Lung microvascular endothelial cell (primary cell): ENCODE measurements around the gene PSMB7. TPM values are rescaled to one million over a fixed set of nuclear protein-coding genes. Genes with fewer than 3 reads are reported as not detected.

Experiments
- DNase-seq, 2 donors: peaks; one replicate each; pipeline versions ENCODE4 v3.0.0 to v3.0.0-alpha.2; 2010; ENCODE audit warnings: low read depth in 2 of 2
- total RNA-seq: library from RNA; depleted of rRNA; stranded (reverse); fragments of >200 nt; gene quantifications from 2 replicates; pipeline ENCODE4 v1.2.1, GENCODE V29; 2014

The PSMB7 gene
- total RNA-seq, 1 donor from 2014 or later: 159 TPM

DNA sequence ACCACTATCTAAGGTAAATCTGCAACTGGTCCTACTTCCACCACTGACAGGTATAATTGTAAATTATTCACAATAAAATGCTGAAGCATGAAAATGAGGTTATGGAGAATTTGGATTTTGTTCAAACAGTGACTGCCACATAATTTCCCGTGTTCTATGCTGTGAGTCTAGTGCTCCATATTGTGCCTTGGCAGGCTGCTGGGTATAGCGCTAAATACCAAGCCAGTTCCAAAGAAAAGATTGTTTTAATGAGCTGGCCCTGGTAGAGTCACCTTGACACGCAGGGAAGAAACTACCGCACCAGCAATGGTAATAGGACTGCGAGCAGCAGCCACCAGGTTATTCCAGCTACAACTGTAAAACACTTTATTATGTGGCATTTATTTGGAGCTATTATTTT, 30.4 kb downstream of the PSMB7 start:
- no peak for DNase-seq

DNA sequence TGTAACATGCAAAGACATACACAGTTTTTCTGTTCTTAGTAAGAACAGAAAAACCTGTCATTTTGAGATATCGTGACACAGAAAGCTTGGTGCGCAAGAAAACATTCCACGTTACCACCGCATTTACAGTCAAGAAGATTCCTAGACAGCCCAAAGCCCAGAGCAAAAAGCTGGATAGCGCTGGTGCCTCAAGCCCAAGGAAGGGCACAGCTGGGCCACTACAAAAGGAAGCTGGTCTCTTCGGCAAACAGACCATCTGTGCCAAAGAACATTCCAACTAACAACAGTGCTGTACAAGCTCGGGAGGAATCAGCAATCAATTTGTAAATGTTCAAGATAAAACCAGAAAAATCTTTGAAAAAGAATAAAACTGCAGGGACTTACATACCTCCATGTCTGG, 31.0 kb downstream of the PSMB7 start:
- no peak for DNase-seq

DNA sequence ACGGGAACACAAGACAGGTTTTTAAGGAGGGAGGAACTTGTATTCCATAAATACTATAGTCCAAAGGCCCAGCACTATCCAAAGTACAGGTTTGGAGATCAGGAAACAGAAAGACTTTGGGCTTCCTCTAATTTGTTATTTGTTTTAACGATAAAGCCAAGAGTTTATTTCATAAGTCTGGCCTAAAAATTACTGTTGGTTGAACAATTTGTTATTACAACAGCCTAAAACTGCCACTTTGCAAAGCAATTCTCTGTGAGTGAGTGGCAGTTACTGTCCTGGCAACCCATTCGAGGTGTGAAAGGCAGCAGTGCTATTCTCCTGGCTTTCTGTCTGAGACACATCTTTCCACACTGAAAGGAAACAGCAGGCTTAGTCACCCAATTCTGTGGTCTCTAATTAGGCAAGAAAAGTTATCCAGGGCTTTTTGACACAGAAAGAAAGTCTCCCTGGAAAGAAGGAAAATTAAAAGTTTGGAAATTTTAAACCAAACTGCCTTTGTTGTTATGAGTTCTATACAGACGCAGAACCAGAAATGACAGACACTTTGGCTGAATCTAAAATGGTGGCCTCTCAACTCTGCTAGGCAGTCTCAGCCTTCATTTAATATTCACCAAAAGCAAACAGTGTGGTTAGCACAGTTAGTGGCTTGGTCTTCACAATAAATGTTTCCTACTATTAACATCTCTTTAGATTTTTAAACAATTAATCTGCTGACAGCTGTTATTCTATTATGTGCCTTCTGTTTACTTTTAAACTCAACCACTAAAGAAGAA, 33.9 kb downstream of the PSMB7 start:
- DNase-seq: peak; percentile 66

DNA sequence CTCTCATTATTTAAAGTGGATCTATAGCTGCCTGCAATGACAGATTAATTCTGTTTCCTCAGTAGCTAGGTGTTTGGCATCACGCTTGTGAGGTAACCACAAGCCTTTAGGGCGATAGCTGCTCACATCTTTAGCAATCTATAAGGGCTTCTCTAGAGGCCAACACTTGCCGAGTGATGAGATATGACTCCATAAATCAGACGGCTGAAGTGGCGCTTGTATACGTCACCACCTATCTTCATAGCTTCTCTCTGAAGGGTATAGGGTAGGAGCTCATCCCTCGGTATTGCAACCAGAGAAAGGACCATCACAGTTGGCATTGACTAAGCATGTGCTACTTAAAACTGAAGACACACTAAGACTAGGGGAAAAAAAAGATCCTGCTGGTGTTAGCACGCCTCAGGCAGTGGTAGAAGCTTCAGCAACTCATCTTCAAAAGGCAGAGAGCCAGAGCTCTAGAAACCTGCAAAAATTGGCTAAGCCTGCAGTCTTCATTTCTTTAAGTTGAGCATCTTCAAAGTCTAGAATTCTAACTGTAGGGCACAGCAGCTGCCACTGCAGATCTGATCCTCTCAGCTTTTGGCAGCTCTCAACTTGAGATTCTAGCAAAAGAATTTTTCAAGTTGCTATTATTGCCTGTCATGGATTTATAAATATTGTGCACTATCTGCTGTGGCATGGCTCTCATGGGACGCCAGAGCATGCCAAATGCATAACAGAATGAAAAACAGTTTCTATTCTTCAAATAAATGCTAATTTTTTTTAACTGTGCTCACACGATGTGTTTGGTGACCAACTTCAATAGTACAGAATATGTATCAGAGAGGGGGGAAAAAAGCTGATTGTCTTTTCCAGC, 37.5 kb downstream of the PSMB7 start:
- no peak for DNase-seq

DNA sequence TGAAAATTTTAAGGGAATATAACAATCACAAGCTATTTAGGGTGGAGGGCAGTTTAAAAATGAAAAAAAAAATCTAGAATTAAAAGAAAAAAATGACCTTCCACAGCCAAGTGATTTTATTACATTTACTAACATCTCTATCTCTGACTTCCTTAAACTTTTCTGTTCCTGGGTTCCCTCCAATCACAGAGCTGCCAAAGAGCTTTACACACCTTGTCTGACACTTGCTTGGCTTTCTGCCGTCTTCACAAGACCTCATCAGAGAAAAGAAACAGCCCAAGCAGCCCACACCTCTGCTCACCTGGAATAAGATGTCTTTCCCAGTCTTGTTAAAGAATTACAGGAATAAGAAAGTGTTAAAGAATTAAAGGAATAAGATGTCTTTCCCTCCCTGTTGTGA, 38.9 kb downstream of the PSMB7 start:
- DNase-seq: no peak

DNA sequence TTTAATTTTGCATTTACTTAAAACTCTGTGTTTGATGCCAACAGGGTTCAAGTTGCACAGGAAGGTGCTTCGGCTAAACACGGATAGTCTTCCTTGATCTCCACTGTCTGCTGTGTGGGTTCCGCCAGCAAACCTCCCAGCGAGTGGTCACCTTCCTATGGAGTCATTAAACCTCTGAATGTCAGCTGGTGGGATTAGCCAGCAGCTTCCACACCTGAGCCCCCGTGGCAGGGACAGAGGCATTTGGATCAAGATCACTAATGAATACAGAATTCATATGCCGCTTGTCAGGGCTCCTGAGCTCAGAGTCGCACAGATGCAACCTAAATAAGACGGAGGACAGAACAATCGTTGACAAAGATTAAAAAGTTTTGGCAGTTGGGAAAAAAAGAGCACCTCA, 39.5 kb downstream of the PSMB7 start:
- no peak for DNase-seq

DNA sequence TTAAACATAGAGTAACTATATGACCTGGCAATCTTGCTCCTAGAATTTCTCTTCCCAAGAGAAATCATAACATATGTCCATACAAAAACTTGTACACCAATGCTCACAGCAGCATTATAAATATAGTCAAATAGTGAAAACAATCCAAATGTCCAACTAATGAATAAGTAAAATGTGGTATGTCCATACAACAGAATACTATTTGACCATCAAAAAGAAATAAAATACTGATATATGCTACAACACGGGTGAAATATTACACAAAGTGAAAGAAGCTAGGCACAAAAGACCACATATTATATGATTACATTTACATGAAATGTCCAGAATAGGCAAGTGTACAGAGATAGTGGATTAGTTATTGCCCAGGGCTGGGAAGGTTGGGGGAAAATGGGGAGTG, 41.4 kb downstream of the PSMB7 start:
- DNase-seq: no peak

DNA sequence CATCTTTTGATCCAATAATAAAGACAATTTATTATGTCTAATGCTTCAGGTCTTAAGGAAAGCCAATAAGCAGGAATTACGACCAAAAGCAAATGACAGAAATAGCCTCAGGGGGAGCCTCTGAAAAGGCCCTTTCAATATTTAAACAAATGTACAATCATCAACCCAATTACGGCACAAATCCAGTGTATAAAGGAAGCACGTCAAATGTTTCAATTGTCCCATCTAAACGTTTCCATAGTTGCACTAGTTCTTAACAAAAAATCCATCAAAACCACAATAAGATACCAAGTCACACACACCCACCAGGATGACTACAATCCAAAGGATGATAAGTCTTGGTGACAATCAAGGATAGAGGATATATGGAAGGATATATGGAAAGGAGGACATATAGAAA, 41.9 kb downstream of the PSMB7 start:
- DNase-seq: no peak

DNA sequence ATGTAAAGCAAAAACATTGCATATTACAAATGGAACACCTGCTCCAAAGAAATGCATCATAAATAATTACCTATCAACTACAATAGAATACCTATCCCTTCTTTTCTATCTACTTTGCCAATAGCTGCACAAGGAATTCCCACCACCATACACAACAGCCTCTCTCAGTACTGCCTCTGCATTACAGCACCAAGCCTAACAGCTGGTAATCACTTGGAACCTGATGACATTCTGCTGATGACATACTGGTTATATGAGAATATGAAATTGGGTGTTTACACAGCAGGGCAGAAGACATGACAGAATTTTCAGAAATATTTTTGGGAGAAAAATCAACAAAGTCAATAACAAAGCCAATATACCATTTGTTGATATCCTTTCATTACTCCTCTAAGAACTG, 43.2 kb downstream of the PSMB7 start:
- no peak for DNase-seq

DNA sequence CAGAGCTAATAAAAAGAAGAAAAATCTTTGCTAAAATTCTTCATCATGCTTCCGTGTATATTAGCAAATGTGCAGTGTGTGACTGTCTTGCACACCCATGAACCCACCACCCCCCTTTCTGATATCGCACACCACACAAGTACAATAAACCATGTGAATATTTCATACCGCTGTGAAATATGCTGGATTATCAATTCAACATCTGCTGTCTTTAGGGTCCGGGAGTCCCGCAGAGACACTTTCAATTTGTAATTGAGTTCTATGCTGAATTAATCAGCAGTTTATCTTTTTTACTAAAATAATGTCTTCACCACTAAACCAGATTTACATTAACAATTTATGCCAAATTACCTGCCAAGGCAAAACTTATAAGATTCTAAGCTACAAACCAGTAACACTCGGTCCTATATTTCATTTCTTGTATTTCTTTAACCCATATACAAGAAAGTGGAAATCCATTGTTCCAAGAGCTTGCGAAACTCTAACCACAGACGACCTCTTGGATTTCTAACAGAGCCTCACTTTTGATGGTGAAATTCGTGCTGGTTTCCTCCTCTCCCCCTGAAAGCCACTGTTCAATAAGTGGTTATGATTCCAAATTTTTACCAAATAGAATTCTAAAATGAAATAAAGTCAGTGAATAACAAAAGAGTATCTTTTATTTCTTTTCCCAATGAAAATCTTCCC, 44.2 kb downstream of the PSMB7 start:
- DNase-seq: no peak

DNA sequence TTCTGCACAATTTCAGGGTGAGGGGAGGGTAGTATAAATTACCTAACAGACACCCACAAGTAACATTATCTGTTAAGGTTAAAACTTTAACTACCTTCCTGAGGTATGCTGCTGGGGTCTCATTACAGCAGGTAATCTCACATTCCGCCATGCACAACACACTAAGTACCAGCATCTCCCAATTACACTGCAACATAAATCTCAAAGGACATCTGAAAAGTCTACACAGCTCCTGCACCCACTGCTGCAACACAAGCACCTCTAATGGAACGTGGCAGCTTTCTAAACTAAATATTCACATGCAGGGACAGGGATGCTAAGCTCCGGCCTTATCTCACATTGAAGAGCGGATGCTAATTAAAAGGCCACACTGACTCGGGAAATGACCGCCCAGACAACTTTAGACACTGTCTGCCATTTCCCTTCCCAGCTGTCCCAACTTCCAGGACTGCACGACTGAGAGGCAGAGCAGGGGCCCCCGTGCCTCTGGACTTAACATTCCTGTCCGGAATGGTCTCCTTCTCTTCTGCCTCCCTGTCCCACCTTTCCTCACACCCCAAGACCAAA, 45.9 kb downstream of the PSMB7 start:
- DNase-seq: no peak

DNA sequence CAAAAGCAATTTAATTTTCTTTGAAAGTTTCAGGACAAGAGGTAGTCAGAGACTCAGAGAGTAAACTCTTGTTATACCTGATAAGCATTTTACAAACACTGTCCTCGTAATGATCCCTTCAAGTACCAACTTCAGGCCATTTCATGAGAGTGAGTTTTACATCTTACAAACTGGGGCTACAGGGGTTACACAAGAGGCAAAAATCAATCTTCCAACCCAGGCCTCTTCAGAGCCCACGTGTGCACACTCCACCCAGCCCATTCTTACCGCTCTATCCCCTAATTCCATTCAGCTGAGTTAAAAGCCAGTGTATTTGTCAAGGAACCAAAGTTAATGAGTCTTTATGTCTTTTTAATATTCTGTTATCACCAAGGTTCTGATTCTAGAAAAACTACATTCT, 46.5 kb downstream of the PSMB7 start:
- no peak for DNase-seq

DNA sequence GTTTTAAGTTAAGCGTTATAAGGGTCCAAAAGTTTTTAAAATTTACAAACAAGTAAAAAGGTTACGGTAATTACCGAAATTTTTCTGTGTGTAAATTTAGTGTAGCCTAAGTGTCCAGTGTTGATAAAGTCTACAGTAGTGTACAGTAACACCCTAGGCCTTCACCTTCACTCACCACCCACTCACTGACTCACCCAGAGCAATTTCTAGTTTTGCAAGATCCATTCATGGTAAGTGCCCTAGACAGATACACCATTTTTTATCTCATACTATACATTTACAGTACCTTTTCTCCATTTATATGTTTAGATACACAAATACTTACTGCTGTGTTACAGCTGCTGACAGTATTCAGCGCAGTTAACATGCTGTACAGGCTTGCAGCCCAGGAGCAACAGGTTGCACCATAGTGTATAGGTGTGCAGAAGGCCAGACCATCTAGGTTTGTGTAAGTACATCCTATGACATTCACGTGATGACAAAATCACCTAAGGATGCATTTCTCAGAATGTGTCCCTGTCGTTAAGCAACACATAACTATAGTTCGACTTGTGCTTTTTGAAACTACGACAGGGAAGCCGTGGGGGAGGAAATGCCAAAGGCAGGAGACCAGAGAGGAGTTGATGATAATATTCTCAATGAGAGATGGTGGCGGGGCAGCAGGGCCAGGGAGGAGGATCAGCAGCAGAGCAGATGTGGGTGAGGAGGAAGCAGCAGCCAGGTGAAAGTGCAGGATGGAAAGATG, 48.6 kb downstream of the PSMB7 start:
- no peak for DNase-seq

DNA sequence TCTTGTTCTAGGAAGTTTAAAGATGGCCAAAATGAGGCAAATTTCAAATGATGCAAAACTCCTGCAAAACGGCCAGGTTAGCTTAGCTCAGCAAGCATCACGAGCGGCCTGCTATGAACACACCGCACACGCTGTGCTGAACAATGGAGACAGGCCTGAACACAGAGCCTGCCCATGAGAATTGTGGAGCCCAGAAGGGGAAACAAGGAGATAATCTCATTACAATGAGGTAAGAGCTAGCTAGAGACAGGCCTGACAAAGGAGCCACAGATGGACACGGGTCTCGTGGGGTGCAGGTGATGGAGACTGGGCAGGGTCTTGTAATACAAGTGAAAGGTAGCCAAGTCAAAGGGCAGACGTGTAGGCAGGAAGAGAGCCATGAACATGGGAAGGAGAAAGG, 50.2 kb downstream of the PSMB7 start:
- DNase-seq: no peak

DNA sequence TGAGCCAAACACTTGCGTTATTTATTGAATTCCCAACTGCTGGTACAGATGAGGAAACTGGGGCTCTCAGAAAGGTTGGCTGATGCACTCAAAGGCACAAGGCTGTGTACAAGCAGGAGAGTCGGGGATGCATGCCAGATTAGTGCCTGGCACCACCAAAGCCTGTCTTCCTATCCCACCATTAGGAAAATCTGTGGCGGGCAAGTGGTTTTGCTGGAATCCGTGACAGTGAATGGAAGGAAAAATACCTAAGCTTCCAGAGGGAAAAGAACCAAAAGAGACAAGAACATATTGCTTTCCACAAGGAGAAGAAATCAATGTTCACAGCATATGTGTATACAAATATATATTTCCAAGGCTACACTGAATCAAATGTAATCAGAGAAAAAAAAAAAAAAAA, 51.1 kb downstream of the PSMB7 start:
- DNase-seq: no peak

DNA sequence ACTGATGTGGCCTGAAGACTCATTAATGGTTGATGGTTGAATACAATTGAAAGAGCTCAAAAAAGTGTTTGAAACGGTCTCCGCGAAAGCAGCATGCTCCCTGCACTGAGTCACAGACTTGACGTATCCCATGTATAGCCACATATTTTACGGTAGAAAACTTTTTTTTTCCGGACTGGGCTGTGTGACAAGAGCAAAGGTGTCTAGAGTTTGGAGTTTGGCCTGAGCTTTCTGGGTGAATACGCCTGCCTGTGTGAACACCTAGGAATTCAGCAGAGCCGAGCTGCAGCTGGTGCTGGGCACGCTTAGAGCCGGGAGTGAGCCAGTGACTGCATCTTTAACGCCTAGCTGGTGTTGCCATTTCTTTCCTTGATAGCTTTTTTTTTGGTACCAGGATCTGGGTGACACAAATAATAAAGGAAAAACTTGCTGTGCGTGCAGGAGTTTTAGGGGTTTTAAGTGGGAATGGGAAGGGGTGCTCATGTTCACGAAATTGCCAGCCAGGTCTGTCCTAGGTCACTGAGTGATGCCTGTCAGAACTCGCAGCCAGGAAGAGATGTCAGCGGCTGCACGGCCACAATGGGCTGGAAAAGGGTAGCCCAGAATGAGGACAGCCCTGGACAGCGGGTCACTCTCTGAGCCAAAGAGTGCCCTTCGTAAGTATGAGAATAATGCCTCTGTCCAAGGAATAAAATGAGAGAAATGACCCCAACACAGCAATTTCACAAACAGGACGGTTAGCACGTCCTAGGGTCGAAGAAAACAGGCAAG, 51.7 kb downstream of the PSMB7 start:
- DNase-seq: no peak

DNA sequence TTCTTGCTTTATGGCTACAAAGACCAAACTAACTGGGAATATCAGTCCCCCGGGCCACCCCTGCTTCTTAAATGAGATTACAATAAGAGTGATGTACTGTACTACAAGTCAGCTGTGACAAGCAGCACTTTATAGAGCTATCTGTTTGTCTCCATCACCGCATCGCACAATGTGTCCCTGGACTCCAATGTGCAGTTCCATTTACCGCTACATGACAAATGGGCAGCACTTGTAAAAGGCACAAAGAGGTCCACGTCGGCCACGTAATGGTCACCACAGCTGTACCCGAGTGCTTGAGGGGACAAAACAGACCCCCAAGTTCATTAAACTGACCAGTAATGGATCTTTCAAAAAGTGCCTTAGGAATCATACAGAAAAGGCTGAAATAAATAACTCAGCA, 54.1 kb downstream of the PSMB7 start:
- no peak for DNase-seq

DNA sequence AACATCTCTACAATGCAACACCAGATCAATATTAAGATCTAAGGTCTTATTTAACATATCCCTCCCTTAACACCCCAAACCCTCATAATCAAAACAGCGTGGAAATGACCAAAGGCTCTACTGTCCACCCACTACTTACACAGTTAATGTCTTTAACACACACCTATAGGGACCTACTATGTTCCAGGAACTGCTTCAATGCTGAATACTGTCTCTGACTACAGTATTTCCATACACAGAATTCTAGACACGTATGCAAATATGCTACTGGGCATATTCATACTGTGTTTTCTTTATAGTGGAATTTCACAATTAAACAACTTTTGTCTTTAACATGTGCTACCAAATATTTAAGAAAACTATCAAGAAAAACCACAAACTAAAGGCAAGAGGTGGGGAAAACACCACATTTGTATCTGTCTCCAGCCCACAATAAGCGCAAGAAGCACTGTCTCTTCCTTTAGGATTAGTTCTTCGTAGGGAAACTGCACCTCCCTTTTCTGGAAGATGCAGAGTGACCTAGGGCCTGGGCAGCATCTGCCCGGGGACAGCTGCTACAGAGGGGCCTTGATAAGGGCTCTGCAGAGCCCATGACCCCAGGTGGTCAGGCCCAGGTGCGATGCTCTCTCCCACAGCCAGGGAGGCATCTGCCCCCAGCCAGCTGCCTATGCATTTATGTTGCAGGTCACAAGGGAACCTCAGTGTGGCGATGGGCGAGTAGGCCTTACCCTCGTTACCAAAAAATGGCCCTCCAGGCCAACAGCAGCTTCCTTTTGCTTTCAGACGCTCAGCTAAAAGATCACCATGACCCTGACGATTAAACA, 55.2 kb downstream of the PSMB7 start:
- DNase-seq: no peak

DNA sequence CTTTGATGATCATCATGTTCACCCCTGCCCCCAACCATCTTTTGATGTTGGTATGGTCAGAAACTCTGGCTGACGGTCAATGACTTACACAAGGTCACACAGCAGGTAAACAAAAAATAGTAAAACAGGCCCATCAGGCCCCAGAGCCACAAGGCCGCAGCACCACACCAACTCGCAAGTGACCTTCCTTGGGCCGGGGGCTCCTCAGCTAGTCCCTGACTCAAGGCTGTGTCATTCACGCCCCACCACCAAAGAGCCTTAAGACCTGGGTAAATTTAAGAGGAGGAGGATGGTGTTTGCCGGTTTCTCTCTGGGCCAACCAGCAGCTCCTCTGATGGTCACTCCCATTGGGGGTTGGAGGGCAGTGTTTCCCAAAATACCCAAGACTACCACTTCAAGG, 55.8 kb downstream of the PSMB7 start:
- DNase-seq: no peak

DNA sequence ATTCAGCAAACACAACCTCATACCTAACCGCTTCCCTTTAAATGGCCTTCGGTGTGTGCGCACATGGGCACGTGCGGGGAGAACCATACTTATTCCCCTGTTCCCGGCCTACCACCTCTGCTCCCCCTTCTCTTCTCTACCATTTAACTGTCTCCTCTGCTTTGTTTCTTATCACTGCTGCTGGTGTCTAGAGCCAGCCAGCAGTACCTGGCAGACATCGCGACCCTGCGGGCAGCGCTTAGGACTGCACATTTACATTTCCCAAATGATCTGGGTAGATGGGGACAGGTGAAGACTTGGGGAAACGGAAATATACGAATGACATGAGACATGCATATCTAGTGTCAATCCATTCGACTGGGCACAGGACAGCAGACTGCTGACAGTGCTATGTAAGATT, 56.6 kb downstream of the PSMB7 start:
- peak in 1 of 2 donors; percentile 5 for DNase-seq
